Lung (tissue), 12 donors: Measurements from ENCODE around the gene MRPL32. TPM values are rescaled to one million over a fixed set of nuclear protein-coding genes. Genes with fewer than 3 reads are reported as not detected.

Experiments used
- ATAC-seq: fragments of 200-7000 bp; cut with Tn5 transposase; one replicate; pipeline ENCODE4 v1.9.1; 2020; ENCODE audit warnings: moderate number of reproducible peaks; ENCODE audit not compliant: insufficient read depth, low FRiP score
- DNase-seq, 3 donors: peaks; one replicate each; pipeline ENCODE4 v3.0.0-alpha.2; 2013 to 2017
- H3K27ac ChIP-seq, 2 donors: one replicate each; pipeline ENCODE4 v1.5.1; 2013; ENCODE audit warnings: mild to moderate bottlenecking in 2 of 2, moderate library complexity in 2 of 2, control low read depth in 1 of 2, inconsistent platforms in 1 of 2, low read depth in 1 of 2, low read length in 1 of 2
- H3K27me3 ChIP-seq, 3 donors: one replicate each; pipeline ENCODE4 v1.5.1; 2013; ENCODE audit warnings: low read length in 2 of 3; ENCODE audit not compliant: control insufficient read depth in 3 of 3, insufficient read depth in 3 of 3
- H3K36me3 ChIP-seq, 4 donors: one replicate each; pipeline ENCODE4 v1.5.1; 2013; ENCODE audit warnings: low read length in 4 of 4, mild to moderate bottlenecking in 1 of 4, moderate library complexity in 1 of 4; ENCODE audit not compliant: control insufficient read depth in 4 of 4, insufficient read depth in 4 of 4
- H3K4me1 ChIP-seq, 5 donors: one replicate each; pipeline ENCODE4 v1.5.1; 2013; ENCODE audit warnings: low read length in 5 of 5, mild to moderate bottlenecking in 2 of 5, moderate library complexity in 1 of 5; ENCODE audit not compliant: control insufficient read depth in 5 of 5, insufficient read depth in 5 of 5
- H3K4me3 ChIP-seq: one replicate; pipeline ENCODE4 v1.5.1; 2013; ENCODE audit warnings: mild to moderate bottlenecking, control low read depth, moderate library complexity
- H3K9ac ChIP-seq, 2 donors: one replicate each; pipeline ENCODE4 v1.5.1; 2013; ENCODE audit warnings: low read length in 2 of 2, control low read depth in 1 of 2; ENCODE audit not compliant: insufficient read depth in 1 of 2
- H3K9me3 ChIP-seq, 4 donors: one replicate each; pipeline ENCODE4 v1.5.1; 2013; ENCODE audit warnings: low read length in 3 of 4, mild to moderate bottlenecking in 1 of 4, moderate library complexity in 1 of 4; ENCODE audit not compliant: control insufficient read depth in 4 of 4, insufficient read depth in 3 of 4
- WGBS, 2 donors: extraction: QIAGEN DNeasy Blood & Tissue Kit; methylation state at CpG; one replicate each; pipeline ENCODE4 v1.1.7; 2013; 5-methylcytosine and 5-hydroxymethylcytosine counted together
- polyA plus RNA-seq, 2 donors: library from polyadenylated mRNA; stranded (reverse); fragments of 200-250 nt; gene quantifications; one replicate each; pipeline ENCODE4 v1.2.1, GENCODE V29; 2013
- total RNA-seq, 2 donors: library from RNA; depleted of rRNA in 1 of 2; stranded (reverse); fragments of >200 nt in 1 of 2; gene quantifications; one replicate each; pipeline ENCODE4 v1.2.1, GENCODE V29; 2014 to 2021
- TF ChIP-seq, protein P1 (sequence below): IDR thresholded peaks from 2 replicates; pipeline ENCODE4 v1.5.1; 2012; ENCODE audit warnings: mild to moderate bottlenecking; ENCODE audit errors: control extremely low read depth, extremely low read depth
- donor health status: control.
- donor health status: control.
- donor health status: Bipolar disorder and iron deficiency.
- donor health status: healthy.
- donor health status: DM: yes; HTN: yes; CAD: no.

The MRPL32 gene
- total and polyA plus RNA-seq, 4 donors: 34.4 to 111 (median 58.6) TPM

DNA sequence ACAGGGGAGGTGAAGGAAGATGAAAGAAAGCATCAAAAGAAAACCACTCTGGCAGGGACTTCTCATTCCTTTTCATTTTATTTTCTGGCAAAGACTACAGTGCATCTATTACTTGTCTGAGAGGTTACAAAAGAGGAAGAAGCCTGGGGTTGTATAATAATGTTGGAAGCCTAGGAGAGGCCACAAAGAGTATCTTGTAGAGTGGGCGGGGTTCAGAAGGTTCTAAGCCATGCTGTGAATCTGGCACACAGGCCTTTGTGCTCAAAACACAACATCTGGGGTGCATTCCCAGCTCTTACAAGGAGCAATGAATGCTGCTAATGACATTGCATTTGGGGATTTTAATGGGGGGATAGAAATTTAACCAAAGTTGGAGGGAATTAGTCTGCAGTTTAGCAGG is 49.4 kb downstream of the MRPL32 start:
- WGBS, 2 donors: 81 to 88% methylated on average over 1 of the region's 1 CpG
- TF ChIP-seq, protein P1, sequence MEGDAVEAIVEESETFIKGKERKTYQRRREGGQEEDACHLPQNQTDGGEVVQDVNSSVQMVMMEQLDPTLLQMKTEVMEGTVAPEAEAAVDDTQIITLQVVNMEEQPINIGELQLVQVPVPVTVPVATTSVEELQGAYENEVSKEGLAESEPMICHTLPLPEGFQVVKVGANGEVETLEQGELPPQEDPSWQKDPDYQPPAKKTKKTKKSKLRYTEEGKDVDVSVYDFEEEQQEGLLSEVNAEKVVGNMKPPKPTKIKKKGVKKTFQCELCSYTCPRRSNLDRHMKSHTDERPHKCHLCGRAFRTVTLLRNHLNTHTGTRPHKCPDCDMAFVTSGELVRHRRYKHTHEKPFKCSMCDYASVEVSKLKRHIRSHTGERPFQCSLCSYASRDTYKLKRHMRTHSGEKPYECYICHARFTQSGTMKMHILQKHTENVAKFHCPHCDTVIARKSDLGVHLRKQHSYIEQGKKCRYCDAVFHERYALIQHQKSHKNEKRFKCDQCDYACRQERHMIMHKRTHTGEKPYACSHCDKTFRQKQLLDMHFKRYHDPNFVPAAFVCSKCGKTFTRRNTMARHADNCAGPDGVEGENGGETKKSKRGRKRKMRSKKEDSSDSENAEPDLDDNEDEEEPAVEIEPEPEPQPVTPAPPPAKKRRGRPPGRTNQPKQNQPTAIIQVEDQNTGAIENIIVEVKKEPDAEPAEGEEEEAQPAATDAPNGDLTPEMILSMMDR: no peak
- ATAC-seq: no peak

GRCh38 chr7:42982604-42983115 is 50.5 kb downstream of the MRPL32 start:
- Histone ChIP-seq H3K4me3 (no peak overlapping the region), H3K36me3 (no peaks in the 10 kb centered on the region), H3K27me3 (no peaks in the 10 kb centered on the region), H3K9me3 (peaks cover 0 to 7% (median 2%) of the 10 kb centered on the region in 4 donors), H3K9ac (no peak overlapping the region), H3K27ac (no peak overlapping the region), H3K4me1 (peaks cover 0 to 4% (median 0%) of the 10 kb centered on the region in 5 donors)
- ATAC-seq: no peak
- TF ChIP-seq, protein P1: no peak
- 83 to 86% methylated on average over 3 of the region's 3 CpGs for WGBS, 2 donors
- DNase-seq: no peak

More for the DNA sequence above, 49.4 kb downstream of the MRPL32 start:
- Histone ChIP-seq H3K36me3 (no peaks in the 10 kb centered on the region), H3K27me3 (no peaks in the 10 kb centered on the region), H3K9ac (no peak overlapping the region), H3K4me3 (no peak overlapping the region), H3K27ac (no peak overlapping the region), H3K4me1 (peaks cover 0 to 7% (median 0%) of the 10 kb centered on the region in 5 donors), H3K9me3 (peaks cover 0 to 7% (median 2%) of the 10 kb centered on the region in 4 donors)
- no peak for DNase-seq

DNA sequence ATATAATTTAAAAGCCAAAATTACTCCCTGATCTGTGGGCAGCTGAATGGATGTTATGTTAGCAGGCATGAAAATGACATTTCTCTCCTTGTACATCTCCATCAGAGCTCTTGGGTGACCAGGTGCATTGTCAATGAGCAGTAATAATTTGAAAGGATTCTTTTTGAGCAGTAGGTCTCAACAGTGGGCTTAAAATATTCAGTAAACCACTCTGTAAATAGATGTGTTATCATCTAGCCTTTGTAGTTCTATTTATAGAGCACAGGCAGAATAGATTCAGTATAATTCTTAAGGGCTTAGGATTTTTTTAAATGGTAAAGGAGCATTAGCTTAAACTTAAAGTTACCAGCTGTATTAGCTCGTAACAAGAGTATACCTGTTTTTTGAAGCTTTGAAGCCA is 52.0 kb downstream of the MRPL32 start:
- no peak for DNase-seq
- WGBS, 2 donors: 84 to 95% methylated on average over 1 of the region's 1 CpG
- ATAC-seq: no peak
- Histone ChIP-seq H3K9ac (no peak overlapping the region), H3K4me1 (no peaks in the 10 kb centered on the region), H3K27me3 (no peaks in the 10 kb centered on the region), H3K9me3 (peaks cover 0 to 7% (median 2%) of the 10 kb centered on the region in 4 donors), H3K27ac (no peak overlapping the region), H3K4me3 (no peak overlapping the region), H3K36me3 (no peaks in the 10 kb centered on the region)
- TF ChIP-seq, protein P1: no peak

GRCh38 chr7:42986213-42986612 is 54.0 kb downstream of the MRPL32 start:
- peaks cover 0 to 7% (median 2%) of the 10 kb centered on the region in 4 donors for H3K9me3 ChIP-seq
- H3K9ac ChIP-seq: no peak overlapping the region
- H3K4me3 ChIP-seq: no peak overlapping the region
- H3K4me1 ChIP-seq: no peaks in the 10 kb centered on the region
- no peaks in the 10 kb centered on the region for H3K36me3 ChIP-seq
- no peak overlapping the region for H3K27ac ChIP-seq
- H3K27me3 ChIP-seq: no peaks in the 10 kb centered on the region
- WGBS, 2 donors: 90 to 92% methylated on average over 6 of the region's 6 CpGs
- DNase-seq: no peak
- no peak for ATAC-seq
- TF ChIP-seq, protein P1: no peak
